ENCODE results near the gene ZSWIM6. TPM values are rescaled to one million over a fixed set of nuclear protein-coding genes. Genes with fewer than 3 reads are reported as not detected.
A peak's percentile ranks its signal among the peaks of the same experiment; 100 is the strongest.

ZSWIM6 gene
- total and polyA plus RNA-seq, 2 of the 4 experiments (the other 2 are of a cell fraction): 10.8 to 14.1 TPM

DNA sequence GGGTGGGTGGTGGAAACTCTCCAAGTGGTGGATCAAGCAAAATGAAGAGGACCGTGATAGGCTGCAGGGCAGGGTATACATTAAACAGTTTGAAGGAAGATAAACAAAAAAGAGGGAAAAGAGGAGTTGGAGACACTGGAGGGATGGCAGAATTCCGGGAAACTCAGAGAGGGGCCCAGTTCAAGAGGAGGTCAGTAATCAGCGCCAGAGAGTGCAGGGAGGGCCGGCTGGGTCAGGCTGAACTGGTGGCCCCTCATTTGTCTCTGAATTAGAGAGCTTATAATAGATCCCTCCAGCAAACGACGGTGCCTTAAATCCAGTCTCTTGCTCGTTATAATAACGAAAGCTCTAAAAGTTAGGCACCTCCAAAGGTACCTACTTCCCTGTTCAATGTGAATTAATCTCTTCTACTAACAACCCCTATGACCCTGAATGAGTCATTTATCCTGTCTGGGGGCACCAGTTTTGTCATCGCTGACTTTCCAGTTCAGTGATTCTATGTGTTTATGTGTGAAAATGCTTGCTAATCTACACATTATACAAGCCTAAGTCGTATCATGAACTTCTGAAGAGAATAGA lies 2.4 kb upstream of the ZSWIM6 start:
- ATAC-seq (ENCODE audit: low read depth) (no peak), DNase-seq (peak; percentile 67)
- H2BK120ac ChIP-seq (ENCODE audit: low read depth, low read length): peak overlapping the region; percentile 45
- peak overlapping the region; percentile 83 for H3K4me2 ChIP-seq (ENCODE audit: low read depth, low read length)
- no peak overlapping the region for H3K56ac ChIP-seq (ENCODE audit: extremely low read depth, insufficient read depth, low read length)
- no peak overlapping the region for H2AFZ ChIP-seq (replicated peaks; ENCODE audit: low read length, poor library complexity)
- peak overlapping the region; percentile 62; the same call in 1 of the 2 replicates for H2AK5ac ChIP-seq (ENCODE audit: low read depth, low read length)
- dilution Hi-C loops (cut with HindIII; ENCODE audit: low sequenced_read_pairs, unreplicated experiment): no loop called here
- H3K9me1 ChIP-seq (ENCODE audit: insufficient read depth, low read length): peaks cover 13% of the 10 kb centered on the region
- peak overlapping the region; percentile 20 for H3K4me3 ChIP-seq (ENCODE audit: insufficient read depth, low read depth, low read length)
- peak overlapping the region; percentile 54 for H4K91ac ChIP-seq (ENCODE audit: insufficient read depth, low read depth, low read length)
- ChIA-PET POLR2A (ENCODE audit: unreplicated experiment) (no interaction called here), CTCF (interaction anchor here (0.6 kb wide), 2 partner anchors 28 to 151 kb away, joined by 3 read pairs; no protein-coding TSS in a partner anchor)
- no peaks in the 10 kb centered on the region for H3K36me3 ChIP-seq (ENCODE audit: control insufficient read depth, insufficient read depth, low read length)
- peak overlapping the region; percentile 73 for H3K4ac ChIP-seq (ENCODE audit: low read depth, low read length)
- H3K14ac ChIP-seq (replicated peaks; ENCODE audit: low read depth, low read length): peak overlapping the region; percentile 59; the same call in 1 of the 2 replicates
- peak overlapping the region; percentile 81; the same call in 1 of the 2 replicates for H2BK20ac ChIP-seq (ENCODE audit: low read depth, low read length)
- H4K8ac ChIP-seq (ENCODE audit: low read depth in 2 of 2, low read length in 2 of 2): peak overlapping the region; percentile 29 to 66; a peak in 3 of 4 replicates
- H4K20me1 ChIP-seq (ENCODE audit: insufficient read depth, low read length): peaks cover 22% of the 10 kb centered on the region
- peak overlapping the region; percentile 37 for H3K9ac ChIP-seq (ENCODE audit: low read depth, low read length)
- in situ Hi-C loops (cut with MboI; ENCODE audit: low sequenced_read_pairs): loop anchor here (5.0 to 25.0 kb wide), 3 partner anchors 167 to 483 kb away; partner anchors contain the start of gene SMIM15
- peak overlapping the region; percentile 76 for H3K27ac ChIP-seq (ENCODE audit: insufficient read depth, low read length)
- no peaks in the 10 kb centered on the region for H3K27me3 ChIP-seq (ENCODE audit: control insufficient read depth, insufficient read depth, low read length)
- WGBS, 2 experiments (ENCODE audit: extremely low coverage in 2 of 2, insufficient read length in 1 of 2): 36% methylated on average over 5 of the region's 10 CpGs; no CpG with 5 or more reads in 1 of the 2 experiments
- BruUV-seq (replicated peaks): no TSS peak
- H2BK15ac ChIP-seq (ENCODE audit: low read depth, low read length): peak overlapping the region; percentile 87; the same call in 2 of the 3 replicates
- peak overlapping the region; percentile 49 for H4K5ac ChIP-seq (ENCODE audit: low read depth, low read length)
- peaks cover 18% of the 10 kb centered on the region for H3K4me1 ChIP-seq (ENCODE audit: control insufficient read depth, insufficient read depth, low read length)
- intact Hi-C loops (cut with micrococcal nuclease): loop anchor here (1.0 to 10.0 kb wide), 8 partner anchors 28 to 655 kb away; no protein-coding TSS in a partner anchor
- H2BK5ac ChIP-seq (ENCODE audit: low read depth, low read length, poor library complexity, severe bottlenecking): peak overlapping the region; percentile 68
- TF ChIP-seq CHD1 (IDR thresholded peaks at IDR 0.05; ENCODE audit: low read depth, low read length): no peak
- peak; percentile 80 for TF ChIP-seq FOS (IDR thresholded peaks at IDR 0.05; ENCODE audit: low read depth, low read length)
- H3K18ac ChIP-seq (ENCODE audit: low read depth, low read length): peak overlapping the region; percentile 50
- peak overlapping the region; percentile 66; the same call in 1 of the 2 replicates for H3K23ac ChIP-seq (ENCODE audit: low read depth, low read length)
- no peak overlapping the region for H2AK9ac ChIP-seq (replicated peaks; ENCODE audit: low read depth, low read length, poor library complexity)
- H3K9me3 ChIP-seq (ENCODE audit: control insufficient read depth, insufficient read depth, low read length): no peaks in the 10 kb centered on the region
- peaks cover 10 to 26% of the 10 kb centered on the region in 2 experiments for H3K79me1 ChIP-seq (ENCODE audit: low read depth in 1 of 2, low read length in 2 of 2)
